Esophagus muscularis mucosa (tissue), 4 donors: Measurements from ENCODE around the gene CD47.

Source experiments
- CTCF ChIP-seq, 3 experiments: fragments of 200-600 bp in 2 of 3; fragments of 450-650 bp in 1 of 3; sonication (generic) in 2 of 3; IDR thresholded peaks; one replicate each; pipeline ENCODE4 v1.5.1; 2017 to 2019; ENCODE audit warnings: antibody characterized with exemption in 3 of 3, mild to moderate bottlenecking in 2 of 3, moderate library complexity in 1 of 3
- EP300 ChIP-seq: sonication (generic); formaldehyde crosslinking; IDR thresholded peaks from one replicate; pipeline ENCODE4 v1.6.1; 2017; ENCODE audit warnings: antibody characterized with exemption
- POLR2A ChIP-seq: fragments of 450-650 bp; IDR thresholded peaks from one replicate; pipeline ENCODE4 v1.6.1; 2017; ENCODE audit warnings: antibody characterized with exemption, moderate library complexity, mild to moderate bottlenecking, low read depth
- POLR2AphosphoS5 ChIP-seq, 2 donors: sonication (generic); formaldehyde crosslinking; IDR thresholded peaks; one replicate each; pipeline ENCODE4 v1.6.1; 2017; ENCODE audit warnings: antibody characterized with exemption in 2 of 2

DNA sequence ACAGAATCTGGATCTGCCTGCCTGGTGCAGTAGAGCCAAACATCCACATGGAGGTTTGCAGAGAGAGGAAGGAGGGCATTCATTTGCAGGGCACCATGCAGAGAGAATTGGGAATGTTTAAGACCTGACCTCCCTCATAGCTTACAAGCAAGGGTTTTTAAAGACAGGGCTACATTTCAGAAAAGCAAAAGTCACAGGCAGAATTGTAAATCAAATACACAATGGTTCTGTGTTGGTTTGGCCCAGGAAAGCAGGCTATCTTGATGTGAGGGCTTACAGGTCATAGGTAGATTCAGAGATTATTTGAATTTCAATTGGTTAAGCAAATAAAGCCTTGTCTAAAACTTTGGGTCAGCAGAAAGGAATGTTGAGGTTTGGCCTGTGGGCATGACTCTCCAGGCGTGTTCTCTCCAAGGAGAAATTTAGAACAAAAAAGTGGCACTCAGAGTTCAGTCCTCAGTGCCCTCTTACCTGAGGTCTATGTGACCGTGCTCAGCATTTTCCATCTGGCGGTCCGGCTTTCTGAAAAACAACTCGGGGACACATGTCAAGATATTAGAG is 91.5 kb downstream of the CD47 start:
- no peak for TF ChIP-seq CTCF (IDR thresholded peaks at IDR 0.05)
- no peak for TF ChIP-seq POLR2A
- no peak for TF ChIP-seq POLR2AphosphoS5 (IDR thresholded peaks at IDR 0.05)
- no peak for TF ChIP-seq EP300
